HEK293 (cell line): Measurements from ENCODE around the gene EME2.

Experiments
- AEBP2 ChIP-seq: fragments of 450-650 bp; formaldehyde crosslinking; IDR thresholded peaks from 2 replicates; pipeline ENCODE4 v1.5.1; 2016; ENCODE audit warnings: missing biosample characterization, missing genetic modification characterization, borderline replicate concordance
- IKZF3 ChIP-seq: fragments of 450-650 bp; IDR thresholded peaks from 2 replicates; pipeline ENCODE4 v1.5.0; 2018; ENCODE audit warnings: missing biosample characterization, mild to moderate bottlenecking, missing genetic modification characterization, moderate library complexity
- PATZ1 ChIP-seq: fragments of 450-650 bp; formaldehyde crosslinking; IDR thresholded peaks from 2 replicates; pipeline ENCODE4 v1.5.1; 2016; ENCODE audit warnings: missing biosample characterization, missing genetic modification characterization
- PRDM6 ChIP-seq: fragments of 450-650 bp; formaldehyde crosslinking; IDR thresholded peaks from 2 replicates; pipeline ENCODE4 v1.5.1; 2017; ENCODE audit warnings: missing biosample characterization, missing genetic modification characterization
- ZBTB48 ChIP-seq: fragments of 450-650 bp; formaldehyde crosslinking; IDR thresholded peaks from 2 replicates; pipeline ENCODE4 v1.5.1; 2016; ENCODE audit warnings: missing biosample characterization, missing genetic modification characterization
- ZBTB49 ChIP-seq: fragments of 450-650 bp; formaldehyde crosslinking; IDR thresholded peaks from 2 replicates; pipeline ENCODE4 v1.5.1; 2016; ENCODE audit warnings: missing biosample characterization, missing genetic modification characterization, low read depth
- ZBTB7A ChIP-seq: fragments of 450-650 bp; formaldehyde crosslinking; IDR thresholded peaks from 2 replicates; pipeline ENCODE4 v1.5.1; 2016; ENCODE audit warnings: low read depth, missing biosample characterization, missing genetic modification characterization
- ZFHX2 ChIP-seq: fragments of 450-650 bp; formaldehyde crosslinking; conservative IDR thresholded peaks from 2 replicates; pipeline ENCODE4 v1.5.1; 2016; ENCODE audit warnings: missing biosample characterization, missing genetic modification characterization
- ZFP37 ChIP-seq: fragments of 450-650 bp; formaldehyde crosslinking; IDR thresholded peaks from 2 replicates; pipeline ENCODE4 v1.5.1; 2016; ENCODE audit warnings: missing biosample characterization, missing genetic modification characterization
- ZIC2 ChIP-seq: fragments of 450-650 bp; formaldehyde crosslinking; IDR thresholded peaks from 2 replicates; pipeline ENCODE4 v1.5.1; 2016; ENCODE audit warnings: missing biosample characterization, missing genetic modification characterization
- ZNF10 ChIP-seq: fragments of 450-650 bp; formaldehyde crosslinking; IDR thresholded peaks from 2 replicates; pipeline ENCODE4 v1.5.1; 2017; ENCODE audit warnings: missing biosample characterization, missing genetic modification characterization
- ZNF146 ChIP-seq: fragments of 450-650 bp; formaldehyde crosslinking; IDR thresholded peaks from 2 replicates; pipeline ENCODE4 v1.5.1; 2016; ENCODE audit warnings: missing biosample characterization, missing genetic modification characterization
- ZNF2 ChIP-seq: fragments of 450-650 bp; formaldehyde crosslinking; IDR thresholded peaks from 2 replicates; pipeline ENCODE4 v1.5.1; 2016; ENCODE audit warnings: missing biosample characterization, missing genetic modification characterization
- ZNF202 ChIP-seq: fragments of 450-650 bp; formaldehyde crosslinking; IDR thresholded peaks from 2 replicates; pipeline ENCODE4 v1.5.1; 2016; ENCODE audit warnings: missing biosample characterization, missing genetic modification characterization, borderline replicate concordance
- ZNF26 ChIP-seq: fragments of 450-650 bp; formaldehyde crosslinking; IDR thresholded peaks from 2 replicates; pipeline ENCODE4 v1.5.1; 2016; ENCODE audit warnings: missing biosample characterization, missing genetic modification characterization
- ZNF311 ChIP-seq: fragments of 450-650 bp; formaldehyde crosslinking; IDR thresholded peaks from 2 replicates; pipeline ENCODE4 v1.5.1; 2017; ENCODE audit warnings: missing biosample characterization, missing genetic modification characterization, borderline replicate concordance
- ZNF335 ChIP-seq: fragments of 450-650 bp; formaldehyde crosslinking; conservative IDR thresholded peaks from 2 replicates; pipeline ENCODE4 v1.5.1; 2016; ENCODE audit warnings: missing biosample characterization, missing genetic modification characterization
- ZNF37A ChIP-seq: fragments of 450-650 bp; IDR thresholded peaks from 2 replicates; pipeline ENCODE4 v1.5.1; 2018; ENCODE audit warnings: missing biosample characterization, missing genetic modification characterization
- ZNF449 ChIP-seq: fragments of 450-650 bp; formaldehyde crosslinking; IDR thresholded peaks from 2 replicates; pipeline ENCODE4 v1.5.1; 2017; ENCODE audit warnings: missing biosample characterization, mild to moderate bottlenecking, missing genetic modification characterization, moderate library complexity
- ZNF501 ChIP-seq: fragments of 450-650 bp; formaldehyde crosslinking; IDR thresholded peaks from 2 replicates; pipeline ENCODE4 v1.5.1; 2016; ENCODE audit warnings: missing biosample characterization, missing genetic modification characterization
- ZNF530 ChIP-seq: fragments of 450-650 bp; formaldehyde crosslinking; IDR thresholded peaks from 2 replicates; pipeline ENCODE4 v1.5.1; 2016; ENCODE audit warnings: low read depth, missing biosample characterization, missing genetic modification characterization
- ZNF558 ChIP-seq: fragments of 450-650 bp; formaldehyde crosslinking; IDR thresholded peaks from 2 replicates; pipeline ENCODE4 v1.5.1; 2016; ENCODE audit warnings: missing biosample characterization, missing genetic modification characterization
- ZNF654 ChIP-seq: fragments of 450-650 bp; formaldehyde crosslinking; IDR thresholded peaks from 2 replicates; pipeline ENCODE4 v1.5.1; 2016; ENCODE audit warnings: low read depth, missing biosample characterization, missing genetic modification characterization
- ZNF704 ChIP-seq: fragments of 450-650 bp; formaldehyde crosslinking; IDR thresholded peaks from 2 replicates; pipeline ENCODE4 v1.5.1; 2016; ENCODE audit warnings: missing biosample characterization, missing genetic modification characterization
- ZNF830 ChIP-seq: fragments of 450-650 bp; IDR thresholded peaks from 2 replicates; pipeline ENCODE4 v1.5.0; 2018; ENCODE audit warnings: missing biosample characterization, missing genetic modification characterization, low read depth, mild to moderate bottlenecking, moderate library complexity

Gene EME2

GRCh38 chr16:1782408-1783264, 10.0 kb downstream of the EME2 start, which contains the start of the genes NUBP2 and SPSB3 (continued):
- TF ChIP-seq ZBTB49 (tag by site-specific recombination) (no peak), ZNF311 (tag by site-specific recombination) (no peak), ZNF26 (tag by site-specific recombination) (no peak), ZIC2 (tag by site-specific recombination) (0 out of 2 replicates have a peak, but pooled peaks have one; percentile 5), ZNF558 (no peak), ZNF10 (tag by site-specific recombination) (no peak), ZFP37 (tag by site-specific recombination) (no peak), ZNF530 (tag by site-specific recombination) (no peak), ZNF704 (tag by site-specific recombination) (no peak), ZNF2 (tag by site-specific recombination) (no peak), ZNF335 (tag by site-specific recombination) (no peak), IKZF3 (tag by site-specific recombination) (no peak), ZNF501 (no peak), ZNF654 (tag by site-specific recombination) (no peak), PRDM6 (tag by site-specific recombination) (no peak), ZBTB48 (tag by site-specific recombination) (no peak), ZFHX2 (tag by site-specific recombination) (peak; percentile 76), ZNF146 (no peak), PATZ1 (tag by site-specific recombination) (peak; percentile 39), AEBP2 (no peak), ZNF830 (tag by site-specific recombination) (no peak), ZNF449 (no peak), ZNF202 (tag by site-specific recombination) (no peak), ZBTB7A (tag by site-specific recombination) (no peak), ZNF37A (tag by site-specific recombination) (0 out of 2 replicates have a peak, but pooled peaks have one; percentile 11)
